Activated naive CD8-positive, alpha-beta T cell treated with anti-CD3 and anti-CD28 coated beads for 36 hours (primary cell): Measurements from ENCODE around the gene DOCK2. TPM values are rescaled to one million over a fixed set of nuclear protein-coding genes. Genes with fewer than 3 reads are reported as not detected.

Source experiments
- DNase-seq: peaks from one replicate; pipeline ENCODE4 v3.0.0; 2021
- H3K27ac Mint-ChIP-seq: one replicate; pipeline ENCODE4 v1.8.0; 2022; ENCODE audit warnings: mild to moderate bottlenecking, moderate library complexity, mixed read lengths
- H3K27me3 Mint-ChIP-seq: one replicate; pipeline ENCODE4 v1.8.0; 2022; ENCODE audit warnings: mild to moderate bottlenecking, mixed read lengths
- H3K36me3 Mint-ChIP-seq: one replicate; pipeline ENCODE4 v1.8.0; 2021; ENCODE audit warnings: mild to moderate bottlenecking, mixed read lengths
- H3K4me1 Mint-ChIP-seq: one replicate; pipeline ENCODE4 v1.8.0; 2021; ENCODE audit warnings: mixed read lengths
- H3K4me3 Mint-ChIP-seq: one replicate; pipeline ENCODE4 v1.8.0; 2022; ENCODE audit warnings: mild to moderate bottlenecking, moderate library complexity, mixed read lengths
- H3K9me3 Mint-ChIP-seq: one replicate; pipeline ENCODE4 v1.8.0; 2022; ENCODE audit warnings: mixed read lengths
- total RNA-seq, 2 experiments: library from RNA; stranded (reverse); gene quantifications; one replicate each; pipeline ENCODE4 v1.2.3, GENCODE V29; 2021

Gene DOCK2
- total RNA-seq, 2 experiments from 2014 or later = 149 TPM

DNA sequence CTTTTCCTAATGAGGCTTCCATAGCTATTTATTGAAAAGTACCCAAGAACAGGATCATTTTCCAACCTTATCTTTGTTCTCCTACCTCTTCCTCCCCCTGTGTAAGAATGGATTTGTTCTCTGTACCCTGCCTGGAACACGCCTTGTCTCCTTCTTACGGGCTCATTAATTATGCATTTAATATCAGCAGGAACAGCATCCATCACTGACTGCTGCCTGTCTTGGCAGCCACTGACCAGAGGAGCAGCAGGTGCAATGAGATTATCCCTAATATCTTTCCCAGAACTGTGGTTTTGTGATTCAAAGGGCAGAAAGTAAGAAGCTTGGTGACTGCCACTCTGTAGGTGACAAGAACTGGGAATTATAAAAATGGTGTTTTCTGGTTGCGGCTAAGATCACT lies 362.5 kb downstream of the DOCK2 start:
- Mint-ChIP-seq H3K9me3 (no peaks in the 10 kb centered on the region), H3K27ac (no peak overlapping the region), H3K36me3 (peaks cover 57% of the 10 kb centered on the region), H3K4me3 (no peak overlapping the region), H3K27me3 (no peaks in the 10 kb centered on the region), H3K4me1 (no peaks in the 10 kb centered on the region)
- no peak for DNase-seq

DNA sequence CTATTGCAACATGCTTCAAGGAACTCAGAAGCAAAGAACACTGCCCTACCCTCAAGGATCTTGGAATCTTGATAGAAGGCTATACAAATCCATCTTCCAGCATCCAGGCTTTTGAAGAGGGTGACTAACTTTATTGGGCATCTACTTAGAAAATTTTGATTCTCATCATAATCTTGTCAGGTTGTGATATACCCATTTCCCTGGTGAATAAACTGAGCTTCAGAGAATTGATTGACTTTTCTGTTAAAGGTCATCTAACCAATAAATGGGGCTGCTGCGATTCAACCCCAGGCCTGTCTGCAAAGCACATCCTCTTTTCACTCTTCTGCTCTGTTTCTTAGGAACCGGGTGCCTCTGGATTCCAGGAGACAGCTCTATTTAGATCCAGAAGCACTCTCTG lies 363.1 kb downstream of the DOCK2 start:
- Mint-ChIP-seq H3K9me3 (no peaks in the 10 kb centered on the region), H3K27ac (no peak overlapping the region), H3K4me1 (no peaks in the 10 kb centered on the region), H3K4me3 (no peak overlapping the region), H3K27me3 (no peaks in the 10 kb centered on the region), H3K36me3 (peaks cover 55% of the 10 kb centered on the region)
- no peak for DNase-seq

DNA sequence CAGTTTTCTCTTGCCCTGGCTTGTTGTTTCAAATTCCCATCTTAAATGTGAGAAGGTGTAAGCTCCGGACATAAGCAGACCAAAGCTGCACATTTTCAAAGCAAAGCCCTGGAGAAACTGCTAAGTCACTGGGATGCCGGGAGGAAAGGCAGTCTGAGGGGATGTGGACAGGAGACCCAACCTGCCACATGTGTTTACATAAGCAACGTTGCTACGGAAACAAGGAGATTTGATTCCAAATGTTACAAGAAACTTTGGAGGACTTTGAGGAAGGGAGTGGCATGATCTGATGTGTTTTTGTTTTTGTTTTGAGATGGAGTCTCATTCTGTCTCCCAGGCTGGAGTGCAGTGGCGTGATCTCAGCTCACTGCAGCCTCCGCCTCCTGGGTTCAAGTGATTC lies 368.9 kb downstream of the DOCK2 start:
- H3K9me3 Mint-ChIP-seq = no peaks in the 10 kb centered on the region
- no peaks in the 10 kb centered on the region for H3K4me1 Mint-ChIP-seq
- peak overlapping the region; percentile 34 for H3K27ac Mint-ChIP-seq
- peaks cover 46% of the 10 kb centered on the region for H3K36me3 Mint-ChIP-seq
- no peaks in the 10 kb centered on the region for H3K27me3 Mint-ChIP-seq
- no peak overlapping the region for H3K4me3 Mint-ChIP-seq
- no peak for DNase-seq

DNA sequence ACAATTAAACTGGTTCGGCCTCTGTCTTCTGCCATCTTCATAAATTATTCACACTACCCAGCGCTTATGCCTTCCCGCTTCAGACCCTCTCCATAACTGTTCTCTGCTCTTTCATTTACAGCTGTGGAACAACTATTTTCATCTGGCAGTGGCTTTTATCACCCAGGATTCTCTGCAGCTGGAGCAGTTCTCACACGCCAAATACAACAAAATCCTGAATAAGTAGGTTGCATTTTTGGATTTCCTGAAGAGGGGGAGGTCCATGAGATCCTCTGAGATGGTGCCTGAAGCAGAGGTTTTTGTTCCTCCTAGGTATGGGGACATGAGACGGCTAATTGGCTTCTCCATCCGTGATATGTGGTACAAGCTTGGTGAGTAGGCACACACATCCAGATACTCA lies 371.3 kb downstream of the DOCK2 start:
- peaks cover 39% of the 10 kb centered on the region for H3K36me3 Mint-ChIP-seq
- H3K4me3 Mint-ChIP-seq = no peak overlapping the region
- H3K27me3 Mint-ChIP-seq = no peaks in the 10 kb centered on the region
- H3K4me1 Mint-ChIP-seq = no peaks in the 10 kb centered on the region
- no peak overlapping the region for H3K27ac Mint-ChIP-seq
- no peak for DNase-seq
- H3K9me3 Mint-ChIP-seq = no peaks in the 10 kb centered on the region

DNA sequence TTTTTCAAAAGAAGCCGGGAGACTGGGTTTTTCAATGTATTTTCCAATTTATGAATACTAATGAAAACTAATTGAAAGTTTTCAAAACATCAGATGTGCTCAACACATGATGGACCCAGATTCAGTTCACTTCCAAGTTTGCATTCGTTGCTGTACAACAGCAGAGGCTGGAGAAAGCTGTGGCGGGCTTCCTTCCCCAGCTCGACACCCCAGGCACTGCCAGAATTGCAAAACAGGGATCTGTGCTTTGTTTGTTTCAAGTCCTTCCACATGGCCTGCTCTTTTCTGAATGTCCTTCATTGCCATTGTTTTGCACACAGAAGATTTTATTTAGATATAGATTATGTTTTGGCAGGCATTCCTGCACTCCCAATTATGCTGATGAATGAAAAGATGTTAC lies 373.5 kb downstream of the DOCK2 start:
- Mint-ChIP-seq H3K27ac (no peak overlapping the region), H3K4me1 (no peaks in the 10 kb centered on the region), H3K36me3 (peaks cover 31% of the 10 kb centered on the region), H3K27me3 (no peaks in the 10 kb centered on the region), H3K9me3 (no peaks in the 10 kb centered on the region), H3K4me3 (no peak overlapping the region)
- no peak for DNase-seq

DNA sequence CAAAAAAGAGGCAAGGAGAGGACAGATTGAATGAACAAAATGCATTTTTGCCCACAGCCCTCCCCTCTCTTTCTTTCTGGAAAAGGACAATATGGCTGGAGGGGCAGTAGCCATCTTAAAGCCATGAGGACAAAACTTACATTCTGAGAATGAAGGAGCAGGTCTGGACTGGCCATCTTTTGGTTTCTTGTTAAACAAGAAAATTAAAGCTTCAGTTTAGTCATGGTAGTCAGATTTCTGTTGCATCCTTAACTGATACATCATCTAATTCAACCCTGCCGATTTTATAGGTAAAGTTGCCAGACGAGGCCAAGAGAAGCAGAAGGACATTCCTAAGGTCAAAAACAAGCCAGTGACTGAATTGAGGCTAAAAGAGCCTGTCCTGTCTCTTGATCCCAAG lies 374.7 kb downstream of the DOCK2 start:
- Mint-ChIP-seq H3K4me1 (no peaks in the 10 kb centered on the region), H3K27me3 (no peaks in the 10 kb centered on the region), H3K27ac (no peak overlapping the region), H3K9me3 (no peaks in the 10 kb centered on the region), H3K36me3 (peaks cover 31% of the 10 kb centered on the region), H3K4me3 (no peak overlapping the region)
- no peak for DNase-seq

DNA sequence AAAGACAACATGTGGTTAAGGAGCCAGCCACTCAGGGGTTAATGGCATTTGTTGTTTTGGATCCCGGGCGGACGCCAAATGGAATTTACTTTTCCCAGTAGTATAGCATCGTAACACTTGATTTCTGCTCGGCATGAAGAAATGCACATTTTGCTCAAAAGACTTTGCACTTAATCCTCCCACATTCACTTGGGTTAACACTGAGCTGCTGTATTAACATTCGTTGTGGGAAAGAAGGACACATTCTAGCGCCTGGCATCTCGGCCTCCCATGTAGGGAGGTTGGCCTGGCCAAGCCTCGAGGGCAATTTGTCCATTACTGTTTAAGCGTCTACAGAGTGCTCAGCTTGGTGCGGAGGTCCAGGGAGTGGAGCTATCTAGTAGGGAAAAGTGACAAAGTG lies 375.5 kb downstream of the DOCK2 start:
- Mint-ChIP-seq H3K4me1 (no peaks in the 10 kb centered on the region), H3K27me3 (no peaks in the 10 kb centered on the region), H3K27ac (no peak overlapping the region), H3K4me3 (no peak overlapping the region), H3K36me3 (peaks cover 30% of the 10 kb centered on the region), H3K9me3 (no peaks in the 10 kb centered on the region)
- no peak for DNase-seq

DNA sequence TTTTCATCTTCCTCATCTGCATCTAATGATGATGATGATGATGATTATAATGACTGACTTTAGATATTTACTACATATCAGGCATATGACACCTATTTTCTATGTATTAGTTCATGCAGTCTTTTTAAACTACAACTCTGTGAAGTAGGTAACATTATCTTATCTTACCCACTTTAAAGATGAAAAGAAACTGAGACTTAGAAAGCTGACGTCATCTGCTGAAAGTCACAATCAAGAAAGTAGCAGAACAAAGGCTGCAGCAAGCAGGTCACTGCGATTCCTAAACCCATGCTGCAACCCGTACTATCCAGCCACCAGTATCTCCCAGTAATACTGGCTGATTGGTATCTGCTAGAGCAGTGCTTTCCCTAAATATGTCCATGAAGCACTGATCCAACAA lies 383.3 kb downstream of the DOCK2 start:
- Mint-ChIP-seq H3K9me3 (no peaks in the 10 kb centered on the region), H3K4me3 (no peak overlapping the region), H3K27ac (no peak overlapping the region), H3K36me3 (peaks cover 7% of the 10 kb centered on the region), H3K4me1 (no peaks in the 10 kb centered on the region), H3K27me3 (no peaks in the 10 kb centered on the region)
- DNase-seq = no peak

DNA sequence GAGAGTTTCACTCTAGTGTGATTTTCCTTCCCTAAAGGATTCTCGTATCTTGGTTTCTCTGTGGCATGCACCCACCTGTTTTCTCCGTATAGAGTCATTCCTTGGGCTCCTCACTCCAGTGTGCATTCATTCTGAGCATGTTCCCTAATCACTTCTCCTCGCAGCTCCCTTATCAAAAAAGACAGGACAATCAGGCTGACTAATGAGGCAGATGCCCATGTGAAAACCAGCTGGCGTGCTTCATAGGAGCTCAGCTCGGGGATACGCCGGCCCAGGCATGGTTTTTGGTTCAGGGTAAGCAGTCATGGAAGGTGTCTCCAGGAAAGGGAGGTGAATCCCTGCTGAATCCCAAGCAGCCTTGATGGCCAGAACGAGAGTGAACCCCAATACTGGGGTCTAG lies 384.4 kb downstream of the DOCK2 start:
- no peaks in the 10 kb centered on the region for H3K9me3 Mint-ChIP-seq
- H3K4me1 Mint-ChIP-seq = no peaks in the 10 kb centered on the region
- H3K27ac Mint-ChIP-seq = no peak overlapping the region
- H3K4me3 Mint-ChIP-seq = no peak overlapping the region
- no peaks in the 10 kb centered on the region for H3K27me3 Mint-ChIP-seq
- H3K36me3 Mint-ChIP-seq = peaks cover 7% of the 10 kb centered on the region
- DNase-seq = no peak

DNA sequence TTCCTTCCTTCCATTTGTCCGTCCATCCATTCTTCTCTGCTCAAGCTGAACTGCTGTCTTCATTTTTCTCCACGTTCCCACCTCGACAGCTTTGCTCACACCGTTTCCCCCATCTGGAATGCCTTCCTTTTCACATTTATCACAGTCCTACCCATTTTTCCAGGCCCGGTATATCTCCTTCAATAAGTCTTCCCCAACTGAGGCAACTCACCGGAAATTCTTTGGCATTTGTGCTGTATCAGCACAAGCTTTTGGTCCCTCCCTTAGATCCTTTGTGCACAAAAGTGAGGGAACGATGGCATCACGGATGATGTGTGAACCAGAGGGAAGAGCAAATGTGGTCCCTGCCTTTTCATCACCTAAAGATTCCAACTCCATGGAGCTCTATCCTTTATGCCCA lies 388.8 kb downstream of the DOCK2 start:
- H3K36me3 Mint-ChIP-seq = peaks cover 10% of the 10 kb centered on the region
- H3K4me3 Mint-ChIP-seq = no peak overlapping the region
- no peaks in the 10 kb centered on the region for H3K27me3 Mint-ChIP-seq
- no peak overlapping the region for H3K27ac Mint-ChIP-seq
- DNase-seq = no peak
- no peaks in the 10 kb centered on the region for H3K4me1 Mint-ChIP-seq
- H3K9me3 Mint-ChIP-seq = no peaks in the 10 kb centered on the region

DNA sequence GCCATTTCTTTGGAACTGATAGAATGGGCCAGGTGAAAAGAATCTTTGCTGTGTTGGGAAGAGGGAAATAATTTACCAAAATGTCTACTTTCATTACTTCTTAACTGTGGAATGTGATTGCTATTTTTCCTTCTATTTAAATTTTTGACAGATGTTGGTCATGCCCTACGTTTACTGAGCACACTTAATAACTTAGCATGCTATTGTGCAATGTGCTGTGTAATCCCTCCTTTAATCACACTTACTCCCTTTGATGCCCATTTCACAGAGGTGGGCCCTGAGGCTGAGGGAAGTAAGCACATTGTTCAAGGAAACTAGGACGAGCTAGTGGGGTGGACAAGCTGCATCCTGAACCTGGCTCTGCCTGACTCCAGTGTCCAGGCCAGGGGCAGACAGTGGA lies 391.0 kb downstream of the DOCK2 start:
- no peaks in the 10 kb centered on the region for H3K4me1 Mint-ChIP-seq
- no peaks in the 10 kb centered on the region for H3K9me3 Mint-ChIP-seq
- no peak overlapping the region for H3K4me3 Mint-ChIP-seq
- no peak for DNase-seq
- peaks cover 9% of the 10 kb centered on the region for H3K36me3 Mint-ChIP-seq
- no peak overlapping the region for H3K27ac Mint-ChIP-seq
- no peaks in the 10 kb centered on the region for H3K27me3 Mint-ChIP-seq

DNA sequence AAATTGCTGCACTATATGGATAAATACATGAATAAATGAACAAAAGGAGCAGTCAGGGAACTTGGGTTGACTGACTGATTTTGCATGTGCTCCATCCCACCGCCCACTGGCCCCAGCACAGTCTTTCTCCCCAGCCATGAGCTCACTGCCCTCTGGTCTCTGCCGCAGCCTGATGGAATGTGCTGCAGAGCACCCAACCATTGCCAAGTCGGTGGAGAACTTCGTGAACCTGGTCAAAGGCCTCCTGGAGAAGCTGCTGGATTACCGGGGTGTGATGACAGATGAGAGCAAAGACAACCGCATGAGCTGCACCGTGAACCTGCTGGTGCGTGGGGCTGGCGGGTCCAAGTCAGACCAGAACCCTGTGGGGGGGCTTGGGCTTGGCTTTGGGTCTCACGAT lies 397.2 kb downstream of the DOCK2 start:
- DNase-seq = no peak
- Mint-ChIP-seq H3K9me3 (no peaks in the 10 kb centered on the region), H3K36me3 (peaks cover 18% of the 10 kb centered on the region), H3K27me3 (no peaks in the 10 kb centered on the region), H3K27ac (no peak overlapping the region), H3K4me3 (no peak overlapping the region), H3K4me1 (no peaks in the 10 kb centered on the region)

DNA sequence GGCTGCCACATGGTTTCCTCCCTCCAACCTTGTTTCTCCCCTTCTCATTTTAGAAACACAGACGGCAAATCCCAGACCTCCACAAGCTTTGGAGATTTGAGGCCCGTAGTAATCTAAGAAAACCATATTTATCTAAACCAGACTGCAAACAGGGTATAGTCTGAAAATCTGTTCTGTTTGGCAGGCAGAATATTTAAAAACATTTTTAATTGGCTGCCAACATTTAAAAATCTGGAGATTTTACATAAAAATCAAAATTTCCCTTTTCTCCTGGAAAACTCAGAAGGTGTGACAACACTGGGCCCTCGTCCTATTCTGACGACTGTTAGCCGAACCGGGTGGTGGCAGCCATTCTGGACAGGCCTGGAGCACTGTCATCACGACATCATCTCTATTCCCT lies 401.2 kb downstream of the DOCK2 start:
- Mint-ChIP-seq H3K4me3 (no peak overlapping the region), H3K27me3 (no peaks in the 10 kb centered on the region), H3K36me3 (peaks cover 33% of the 10 kb centered on the region)

DNA sequence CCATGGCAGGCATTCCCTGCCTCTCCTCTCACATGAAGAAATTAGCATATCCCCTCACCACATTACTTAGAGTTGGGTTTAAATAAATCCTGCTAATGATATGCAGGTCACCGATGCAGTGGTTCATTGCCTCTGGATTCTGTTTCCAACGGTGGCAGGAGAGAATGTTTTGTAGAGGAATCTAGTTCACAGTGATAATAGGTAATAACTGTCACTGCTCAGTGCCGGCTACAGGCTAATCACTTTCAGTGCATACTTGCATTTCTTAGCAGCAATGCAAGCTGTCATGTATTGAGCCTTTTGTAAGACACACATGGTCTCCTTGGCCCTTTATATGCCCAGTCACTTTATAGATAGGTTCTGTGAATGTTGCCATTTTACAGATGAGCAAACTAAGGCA lies 402.8 kb downstream of the DOCK2 start:
- Mint-ChIP-seq H3K27me3 (no peaks in the 10 kb centered on the region), H3K27ac (no peak overlapping the region), H3K4me1 (no peaks in the 10 kb centered on the region), H3K36me3 (peaks cover 35% of the 10 kb centered on the region), H3K9me3 (no peaks in the 10 kb centered on the region), H3K4me3 (no peak overlapping the region)
- DNase-seq = no peak

More for the DNA sequence above, 401.2 kb downstream of the DOCK2 start:
- Mint-ChIP-seq H3K9me3 (no peaks in the 10 kb centered on the region), H3K27ac (no peak overlapping the region), H3K4me1 (no peaks in the 10 kb centered on the region)
- no peak for DNase-seq

DNA sequence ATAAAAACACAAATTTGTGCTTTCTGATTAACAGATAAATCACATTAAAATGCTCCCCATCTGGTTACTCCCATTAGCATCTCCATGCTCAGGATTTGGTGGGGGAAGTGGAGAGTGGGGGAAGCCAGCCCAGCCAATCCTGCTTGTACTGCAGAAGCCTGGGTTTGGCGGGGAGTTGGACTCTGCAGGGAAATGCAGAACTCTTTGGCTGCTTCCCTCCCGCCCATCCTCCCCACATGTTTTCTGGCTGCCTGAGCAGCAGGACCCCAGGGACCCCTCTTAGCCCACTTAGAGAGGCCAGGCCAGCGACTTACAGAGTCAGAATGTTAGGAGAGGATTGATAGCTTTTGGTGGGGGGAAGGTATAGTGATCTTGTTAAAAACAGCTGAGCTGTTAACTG lies 409.2 kb downstream of the DOCK2 start:
- no peak overlapping the region for H3K27ac Mint-ChIP-seq
- no peak for DNase-seq

DNA sequence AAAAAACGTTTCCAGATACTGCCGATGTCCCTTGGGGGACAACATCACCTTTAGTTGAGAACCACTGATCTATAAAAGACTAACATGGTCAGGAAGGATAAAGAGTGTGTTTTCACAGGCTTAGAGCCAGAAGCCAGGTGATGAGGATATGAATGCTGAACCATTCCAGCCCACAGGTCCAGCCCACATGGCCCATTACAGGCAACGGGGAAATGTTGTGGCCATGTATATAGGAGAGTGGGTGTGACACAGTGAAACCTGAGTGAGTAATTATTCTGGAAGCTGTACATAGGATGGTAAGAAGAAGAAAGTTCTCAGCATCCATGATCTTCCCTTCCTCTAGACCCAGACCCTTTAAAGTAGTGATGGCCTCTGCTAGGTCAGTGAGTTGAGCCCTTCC lies 412.6 kb downstream of the DOCK2 start:
- no peak overlapping the region for H3K4me3 Mint-ChIP-seq
- peaks cover 51% of the 10 kb centered on the region for H3K36me3 Mint-ChIP-seq
- no peaks in the 10 kb centered on the region for H3K27me3 Mint-ChIP-seq
- no peak for DNase-seq
- H3K4me1 Mint-ChIP-seq = no peaks in the 10 kb centered on the region
- H3K27ac Mint-ChIP-seq = no peak overlapping the region
- no peaks in the 10 kb centered on the region for H3K9me3 Mint-ChIP-seq

More for the DNA sequence above, 409.2 kb downstream of the DOCK2 start:
- no peaks in the 10 kb centered on the region for H3K27me3 Mint-ChIP-seq
- no peaks in the 10 kb centered on the region for H3K9me3 Mint-ChIP-seq
- no peak overlapping the region for H3K4me3 Mint-ChIP-seq
- H3K36me3 Mint-ChIP-seq = peaks cover 39% of the 10 kb centered on the region
- no peaks in the 10 kb centered on the region for H3K4me1 Mint-ChIP-seq

DNA sequence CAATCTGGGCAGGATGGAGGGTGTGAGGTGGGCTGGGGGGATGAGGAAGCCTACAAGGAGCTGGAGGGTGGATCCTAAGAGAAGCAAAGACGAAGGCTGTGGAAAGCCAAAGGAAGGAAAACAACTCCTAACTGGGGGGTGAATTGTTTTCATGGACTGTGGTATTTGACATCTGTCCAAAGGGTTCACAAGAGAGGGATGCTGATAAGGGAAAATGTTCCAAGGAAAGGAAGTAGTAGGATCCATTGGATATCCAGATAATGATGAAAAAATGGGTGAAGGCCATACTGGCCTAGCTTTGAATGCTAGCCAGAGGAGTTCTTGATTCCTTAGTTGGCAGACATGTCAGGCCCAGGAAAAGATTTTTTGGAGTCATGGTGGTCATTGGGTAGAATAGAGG lies 416.8 kb downstream of the DOCK2 start:
- Mint-ChIP-seq H3K27ac (no peak overlapping the region), H3K9me3 (peaks cover 5% of the 10 kb centered on the region), H3K4me3 (no peak overlapping the region), H3K36me3 (peaks cover 80% of the 10 kb centered on the region), H3K4me1 (no peaks in the 10 kb centered on the region), H3K27me3 (no peaks in the 10 kb centered on the region)
- DNase-seq = no peak
